Activated T-cell treated with anti-CD3 and anti-CD28 coated beads, Interleukin-2, amount 50 U/mL, for 1 hour (primary cell): ENCODE data around the gene HDLBP.
"Not testable (repeated sequence)": the region's sequence is repeated elsewhere in the genome, so short reads cannot be mapped to it uniquely, and the experiment has no call there.

Experiments
- DNase-seq: peaks from one replicate; pipeline ENCODE4 v3.0.0-alpha.2; 2020

The HDLBP gene

DNA sequence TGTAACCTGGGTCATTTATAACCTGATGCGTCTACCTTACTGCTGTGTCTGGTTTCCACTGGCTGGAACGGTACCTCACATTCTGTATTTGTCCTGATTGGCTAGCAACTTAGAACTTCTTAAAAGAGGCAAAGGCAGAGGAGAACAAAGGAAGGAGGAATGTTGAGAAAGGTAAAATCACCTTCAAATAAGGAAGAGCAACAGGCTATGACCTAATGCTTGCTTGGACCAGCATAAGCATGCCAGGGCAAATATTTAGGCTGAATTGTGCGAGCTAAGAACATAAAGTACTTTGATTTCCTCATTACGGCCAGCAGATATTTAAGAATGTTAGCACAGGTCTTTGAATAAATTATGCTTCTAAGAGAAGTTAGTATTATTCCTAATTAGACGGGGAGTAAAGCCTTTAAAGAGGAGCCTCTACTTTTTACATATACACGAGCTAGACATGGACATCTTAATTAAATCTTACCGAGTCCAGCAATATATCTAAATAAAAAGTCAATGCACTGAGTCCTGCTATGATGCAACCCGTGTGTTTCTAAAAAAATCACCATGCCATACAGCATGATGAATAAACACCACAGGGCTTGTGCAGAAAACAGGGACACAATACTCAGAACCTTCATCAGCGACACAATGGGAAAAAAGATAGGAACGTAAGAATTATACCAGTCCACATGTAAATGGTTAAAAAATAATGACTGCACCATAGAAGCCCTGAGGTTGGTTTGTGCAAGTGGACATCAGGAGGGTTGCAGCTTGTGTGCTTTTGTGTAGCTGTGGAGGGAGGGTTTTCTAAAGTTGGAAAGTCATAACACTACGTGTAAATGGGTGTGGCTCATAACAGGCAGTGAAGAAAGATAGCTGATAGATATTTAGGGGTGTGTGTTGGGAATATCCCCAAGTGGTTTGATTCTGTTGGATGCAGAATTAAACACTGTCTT, 14.5 kb upstream of the HDLBP start:
- no peak for DNase-seq

DNA sequence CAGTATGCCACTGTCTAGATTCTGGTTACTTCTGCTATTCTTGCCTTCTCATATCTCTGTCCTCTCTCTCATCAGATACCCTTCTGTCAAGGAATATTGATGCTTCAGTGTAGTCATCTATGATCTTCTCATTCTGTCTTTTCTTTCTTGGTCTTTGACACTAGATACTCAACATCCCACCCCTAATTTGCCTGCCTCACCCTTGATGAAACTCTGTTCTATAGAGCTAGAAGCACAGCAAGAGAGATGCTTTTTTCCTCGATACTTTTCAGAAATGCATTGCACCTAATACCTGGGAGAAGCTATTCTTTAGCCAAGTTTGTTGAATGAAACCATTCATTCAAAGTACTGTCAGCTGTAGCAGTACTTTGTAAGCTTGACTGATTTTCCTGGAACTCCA, 9.8 kb upstream of the HDLBP start:
- no peak for DNase-seq

DNA sequence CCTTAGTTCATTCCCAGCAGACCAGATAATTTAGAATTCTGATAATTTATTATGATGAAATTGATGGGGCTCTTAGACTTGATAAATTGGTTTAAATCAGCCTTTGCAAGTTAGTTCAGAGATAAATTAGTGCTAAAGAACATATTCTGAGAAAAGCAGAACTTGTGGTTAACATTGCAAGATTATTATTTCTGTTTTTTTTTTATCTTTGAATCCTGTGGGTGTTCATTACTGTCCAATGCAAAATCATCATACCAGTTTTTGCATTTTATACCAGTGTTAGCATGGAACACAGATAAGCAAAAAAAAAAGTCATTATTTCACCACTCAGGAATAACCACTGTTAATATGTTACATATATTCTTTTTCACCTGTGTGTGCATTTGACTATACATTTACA, 9.3 kb upstream of the HDLBP start:
- DNase-seq, result no peak

DNA sequence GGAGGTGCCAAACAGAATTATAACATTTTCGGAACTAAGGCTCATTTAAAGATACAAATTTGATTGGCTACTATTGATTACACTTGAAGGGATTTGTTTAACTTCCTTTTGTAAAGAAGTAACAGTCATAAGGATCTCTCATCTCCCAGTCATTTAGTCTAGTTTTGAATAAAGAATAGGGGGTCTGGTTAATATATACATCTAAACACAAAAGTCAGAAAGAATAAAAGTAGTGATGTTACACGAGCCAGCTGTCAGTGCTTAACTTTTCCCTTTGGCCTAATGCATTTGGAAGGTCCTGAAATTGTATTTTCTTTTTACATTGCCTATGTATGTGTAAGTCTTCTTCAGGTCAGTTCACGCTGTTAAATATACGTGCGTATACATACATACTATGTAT, 8.3 kb upstream of the HDLBP start:
- DNase-seq, result no peak

DNA sequence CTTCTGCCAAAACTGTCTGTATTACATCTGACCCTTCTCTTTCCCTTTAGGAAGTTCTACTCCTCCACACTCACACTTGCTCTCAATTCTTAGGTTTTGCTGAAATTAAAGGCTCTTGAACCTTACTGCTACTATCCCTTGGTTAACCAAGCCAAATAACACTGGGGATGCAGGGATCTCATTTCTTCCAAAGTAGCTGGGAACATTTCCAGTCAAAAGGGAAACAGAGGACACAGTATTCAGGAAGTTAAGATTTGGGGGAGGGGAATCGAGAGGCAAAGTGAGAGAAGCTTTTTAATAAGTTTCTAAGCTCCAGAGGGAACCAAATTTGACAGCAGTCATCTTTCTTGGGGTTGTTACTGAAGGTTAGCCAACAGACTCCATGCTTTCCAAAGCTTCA, 6.4 kb upstream of the HDLBP start:
- no peak for DNase-seq

DNA sequence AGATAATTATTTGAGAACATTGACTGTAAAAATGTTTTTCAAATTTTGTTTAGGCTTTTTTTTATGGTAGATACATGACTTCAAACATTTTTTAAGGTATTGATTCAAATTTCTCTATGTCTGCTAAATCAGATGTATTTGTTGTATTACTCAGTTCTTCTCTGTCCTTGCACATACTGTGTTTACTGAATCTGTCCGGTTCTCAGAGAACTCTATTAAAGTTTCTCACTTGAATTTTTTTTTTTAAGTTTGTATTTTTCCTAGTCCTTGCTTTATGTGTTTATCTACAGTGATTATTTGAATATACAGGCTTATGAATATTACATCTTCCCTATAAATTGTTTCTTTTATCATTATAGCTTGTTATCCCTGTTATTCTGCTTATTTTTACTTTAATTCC, 5.6 kb upstream of the HDLBP start:
- no peak for DNase-seq

DNA sequence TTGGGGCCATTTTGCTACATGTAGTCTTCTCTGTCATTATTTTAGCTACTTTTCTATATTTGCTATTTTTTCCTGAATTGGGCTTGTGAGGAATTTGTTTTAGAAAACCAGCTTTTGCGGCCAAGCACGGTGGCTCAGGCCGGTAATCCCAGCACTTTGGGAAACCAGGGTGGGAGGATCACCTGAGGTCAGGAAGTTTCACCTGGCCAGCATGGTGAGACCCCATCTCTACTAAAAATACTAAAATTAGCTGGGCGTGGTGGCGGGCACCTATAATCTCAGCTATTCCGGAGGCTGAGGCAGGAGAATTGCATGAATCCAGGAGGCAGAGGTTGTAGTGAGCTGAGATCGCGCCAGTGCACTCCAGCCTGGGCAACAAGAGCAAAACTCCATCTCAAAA, 4.9 kb upstream of the HDLBP start:
- no peak for DNase-seq

DNA sequence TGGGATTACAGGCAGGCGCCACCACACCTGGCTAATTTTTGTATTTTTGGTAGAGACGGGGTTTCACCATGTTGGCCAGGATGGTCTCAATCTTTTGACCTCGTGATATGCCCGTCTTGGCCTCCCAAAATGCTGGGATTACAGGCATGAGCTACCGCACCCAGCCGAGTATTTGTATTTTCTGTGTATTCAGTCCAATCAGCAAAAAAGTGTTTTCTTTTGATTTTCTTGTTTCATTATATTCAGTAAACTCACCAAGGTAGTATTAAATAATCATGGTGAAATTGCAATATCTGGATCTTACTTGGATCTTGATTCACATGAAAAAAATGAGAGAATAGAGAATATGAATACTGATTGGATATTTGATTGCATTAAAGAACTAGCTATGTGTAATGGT, 3.4 kb upstream of the HDLBP start:
- not testable (repeated sequence) for DNase-seq

DNA sequence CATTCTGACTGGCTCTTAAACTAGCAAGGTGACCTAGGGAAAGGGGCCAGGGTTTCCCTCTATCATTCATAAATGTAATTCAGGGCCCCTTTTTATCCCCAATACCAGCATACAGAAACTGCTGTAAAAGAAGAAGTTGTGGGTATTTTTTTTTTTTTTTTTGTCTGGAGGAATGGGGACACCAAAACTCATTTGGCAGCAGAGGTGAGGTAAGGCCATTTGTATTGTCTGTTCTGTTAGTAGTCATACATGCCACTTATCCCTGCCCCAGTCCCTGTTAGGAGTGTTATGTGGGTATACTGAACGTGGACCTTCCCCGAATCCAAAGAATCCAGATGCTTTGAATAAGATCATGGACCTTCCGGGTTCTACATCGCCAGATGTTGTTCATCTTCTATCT, 1.9 kb upstream of the HDLBP start:
- DNase-seq, result no peak

DNA sequence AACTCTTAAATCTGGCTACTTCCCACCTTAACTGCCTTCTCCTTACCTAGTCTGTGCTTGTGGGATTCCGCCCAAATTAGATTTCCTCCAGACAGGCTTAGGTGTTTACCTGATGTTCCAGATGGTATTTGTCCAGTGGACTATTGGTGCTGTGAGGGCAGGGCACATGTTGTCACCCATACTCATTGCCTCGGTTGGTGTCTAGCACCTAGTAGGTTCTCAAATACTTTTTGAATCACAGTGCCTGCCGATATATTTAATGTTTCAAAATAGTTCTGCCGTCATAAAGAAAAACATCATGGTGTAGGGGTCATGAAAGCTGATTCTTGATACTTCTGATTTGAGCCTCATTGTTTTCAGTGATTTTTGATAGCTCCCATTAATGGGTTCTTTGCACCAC, 1.4 kb upstream of the HDLBP start:
- no peak for DNase-seq

DNA sequence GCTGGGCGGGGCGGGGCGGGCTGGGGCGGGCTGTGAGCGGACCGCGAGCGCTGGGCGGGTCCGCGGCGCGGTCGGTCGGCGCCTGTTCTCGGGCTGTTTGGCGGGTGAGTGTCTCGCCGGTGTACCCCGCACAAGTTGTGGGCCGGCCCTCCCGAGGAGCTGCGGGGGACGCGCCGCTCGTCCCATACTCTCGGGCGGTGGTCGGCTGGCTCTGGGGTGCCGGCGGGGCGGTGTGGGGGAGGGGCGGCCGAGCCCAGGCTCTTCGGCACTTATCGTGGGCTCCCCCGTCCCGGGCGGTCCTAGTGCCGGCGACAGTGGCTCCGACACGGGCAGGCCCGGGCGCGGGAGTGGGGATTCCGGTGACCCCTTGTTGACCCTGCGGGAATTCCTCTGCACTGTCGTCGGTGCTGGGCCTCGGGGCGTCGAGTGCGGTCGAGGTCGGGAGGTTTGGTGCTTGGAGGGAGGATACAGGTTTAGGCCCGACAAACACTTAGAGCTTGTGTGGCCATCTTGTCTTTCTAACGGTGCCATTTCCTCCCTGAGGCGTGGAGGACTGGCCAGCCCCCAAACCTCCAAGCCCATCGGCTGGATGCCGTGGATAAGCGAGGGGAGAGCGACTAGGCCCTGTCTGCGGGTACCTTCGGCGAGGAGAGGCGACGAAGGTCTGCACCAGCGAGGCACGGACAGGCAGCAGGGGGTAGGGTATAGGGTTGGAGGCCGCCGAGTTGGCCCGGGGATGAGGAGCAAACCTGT, 583 bp upstream of the HDLBP start, which contains the start of gene SEPTIN2:
Gene SEPTIN2 (plus strand): TSS at position 47 of the 753 bp plus-strand sequence. CDS start 8,308 bp downstream, outside the sequence.
- DNase-seq, result no peak

DNA sequence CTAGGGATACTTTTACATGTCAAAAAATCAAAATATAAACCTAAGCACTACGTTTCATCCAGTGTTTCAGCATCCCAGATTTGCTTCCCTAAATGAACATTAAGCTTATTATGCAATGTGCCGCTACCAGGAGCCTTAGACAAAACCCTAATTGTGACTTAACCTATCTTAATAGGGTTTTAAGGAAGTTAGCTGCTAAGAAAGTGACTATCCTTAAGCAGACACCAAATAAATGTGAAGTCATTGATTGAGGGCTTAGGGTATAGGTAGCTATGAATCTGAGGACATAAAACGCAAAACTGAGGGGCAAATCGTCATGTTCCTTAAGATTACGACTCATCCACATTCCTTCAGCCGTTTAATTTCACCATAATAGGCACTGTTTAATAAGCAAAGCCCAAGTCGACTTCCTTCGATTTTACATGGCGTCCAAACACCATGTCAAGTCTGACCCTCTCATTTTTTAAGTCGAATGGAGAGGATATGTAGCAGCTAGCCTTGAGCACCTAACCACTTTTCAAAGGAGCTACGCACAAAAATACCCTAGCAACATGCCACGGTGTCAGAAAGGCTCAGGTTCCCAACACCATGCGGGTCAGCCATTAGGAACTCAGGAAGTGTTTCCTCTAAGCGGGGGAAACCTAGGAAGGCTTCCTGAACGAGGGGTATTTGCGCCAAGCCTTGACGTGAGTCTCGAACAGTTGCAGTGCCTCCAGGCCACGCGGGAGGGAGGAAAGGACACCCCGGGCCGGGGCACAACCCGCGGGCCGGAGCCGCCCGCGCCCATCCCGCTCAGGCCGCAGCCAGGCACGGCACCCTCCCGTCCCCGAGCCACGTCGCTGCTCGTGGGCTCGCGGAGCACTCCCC, 1.0 kb downstream of the HDLBP start:
- no peak for DNase-seq

DNA sequence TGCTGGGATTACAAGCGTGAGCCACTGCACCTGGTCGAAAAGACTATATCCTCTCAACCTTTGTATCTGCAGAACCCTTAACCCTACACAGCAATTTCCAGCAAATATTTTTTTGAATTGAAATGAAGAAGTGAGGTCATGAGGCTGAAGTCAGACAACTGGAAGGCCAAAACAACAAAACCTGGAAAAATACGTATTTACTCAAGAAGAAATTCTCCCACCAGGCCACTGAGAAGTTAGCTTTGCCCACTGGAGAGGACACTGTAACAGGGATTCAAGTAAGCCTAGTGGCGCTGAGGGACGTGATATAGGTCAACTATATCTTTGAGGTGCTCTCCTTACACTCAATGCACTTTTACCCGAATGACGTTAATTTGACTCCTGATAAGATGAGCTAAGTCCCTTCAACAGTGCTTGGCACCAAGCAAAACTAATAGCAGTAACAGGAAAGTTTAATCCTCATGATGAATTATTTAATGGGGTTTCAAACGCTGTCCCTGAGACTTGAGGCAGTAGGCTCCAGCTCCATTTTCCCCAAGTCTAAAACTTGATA, 1.9 kb downstream of the HDLBP start:
- DNase-seq, result no peak

DNA sequence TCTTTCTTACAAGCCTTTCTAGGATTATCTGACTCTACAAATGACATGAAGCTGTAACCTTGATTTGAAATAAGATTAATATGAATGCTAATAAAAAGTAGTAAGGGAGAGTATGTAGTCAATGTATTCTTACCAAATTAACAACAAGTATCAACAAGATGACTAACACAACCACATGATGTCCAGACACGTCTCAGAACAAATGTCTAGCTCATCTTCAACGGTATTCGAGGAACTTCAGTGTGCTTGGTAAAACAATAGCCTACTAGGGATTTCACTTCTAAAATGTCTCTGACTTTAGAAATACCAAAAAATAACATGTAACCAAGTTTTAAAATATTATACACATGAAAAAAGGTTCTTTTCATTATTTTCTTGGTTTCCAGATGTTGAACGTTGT, 3.4 kb downstream of the HDLBP start:
- DNase-seq, result no peak

DNA sequence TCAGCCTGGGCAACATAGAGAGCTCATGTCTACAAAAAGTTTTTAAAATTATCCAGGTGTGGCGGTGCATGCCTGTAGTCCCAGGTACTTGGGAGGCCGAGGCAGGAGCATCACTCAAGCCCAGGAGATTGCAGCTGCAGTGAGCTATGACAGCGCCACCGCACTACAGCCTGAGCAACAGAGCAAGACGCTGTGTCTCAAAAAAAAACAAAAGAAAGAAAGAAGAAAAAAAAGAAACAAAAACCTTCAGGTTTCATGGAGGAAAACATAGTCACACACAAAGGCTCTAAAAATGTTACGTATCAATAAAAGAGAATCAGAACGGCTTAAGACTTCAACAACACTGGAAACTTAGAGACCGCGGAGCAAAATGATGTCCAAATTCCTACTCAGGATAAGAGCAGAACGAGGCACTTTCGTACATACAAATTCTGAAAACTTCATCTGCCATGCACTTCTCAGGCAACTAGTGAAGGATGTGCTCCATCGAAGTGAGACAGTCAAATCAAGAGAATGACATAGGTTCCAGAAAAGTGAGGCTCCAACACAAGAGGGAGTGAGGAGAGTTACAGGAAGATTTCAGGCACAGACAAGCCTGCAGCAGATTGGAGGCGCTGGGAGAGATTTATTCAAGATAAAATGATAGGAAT, 4.4 kb downstream of the HDLBP start:
- no peak for DNase-seq

DNA sequence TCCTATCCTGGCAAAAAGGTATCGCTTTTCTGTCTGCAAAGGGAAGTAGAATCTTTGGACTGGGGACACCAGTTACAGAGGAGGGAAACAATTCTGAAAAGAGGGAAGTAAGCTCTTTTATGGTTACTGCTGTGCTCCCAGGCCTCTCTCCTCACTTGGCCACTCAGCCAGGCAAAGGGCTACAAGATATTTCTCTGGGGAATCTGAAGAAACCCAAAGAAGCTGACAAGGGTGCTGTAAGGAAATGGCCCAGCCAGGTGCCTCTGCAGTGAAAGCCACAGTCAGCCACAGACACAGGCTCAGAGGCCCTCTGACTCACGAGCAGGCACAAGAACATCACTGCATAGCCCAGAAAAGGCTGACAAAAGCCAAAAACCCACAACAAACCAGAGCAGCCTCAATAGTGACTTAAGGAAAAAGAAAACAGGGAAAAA, 5.8 kb downstream of the HDLBP start:
- DNase-seq, result peak; percentile 67

DNA sequence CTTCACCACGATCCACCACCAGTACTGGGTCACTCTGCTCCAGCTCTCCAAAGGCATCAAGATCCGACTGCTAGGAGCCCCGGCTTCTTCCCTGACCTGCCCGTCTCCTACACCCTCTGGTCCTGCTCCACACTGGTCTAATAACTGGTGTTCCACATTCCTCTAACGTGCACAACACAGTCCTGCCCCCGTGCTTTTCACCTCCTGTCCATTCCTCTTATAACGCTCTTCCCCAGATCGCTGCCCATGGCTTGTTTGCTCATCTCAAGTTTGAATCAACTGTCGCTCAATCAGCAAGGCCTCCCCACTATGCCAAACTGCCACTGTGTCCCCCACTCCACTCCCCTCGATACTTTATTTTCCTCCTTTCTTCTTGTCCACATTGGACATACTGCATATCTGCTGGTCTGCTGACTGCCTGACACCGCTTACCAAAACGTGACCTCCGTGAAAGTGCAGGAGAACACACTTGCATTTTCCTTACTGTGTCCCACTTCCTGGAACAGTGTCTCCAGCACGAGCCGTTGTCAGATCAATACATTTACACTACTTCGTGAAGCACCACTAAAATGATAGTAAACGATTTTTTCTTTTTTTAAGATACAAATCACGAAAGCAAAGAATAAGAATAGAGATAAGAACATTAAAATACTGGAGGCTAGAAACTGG, 6.5 kb downstream of the HDLBP start:
- DNase-seq, result no peak

DNA sequence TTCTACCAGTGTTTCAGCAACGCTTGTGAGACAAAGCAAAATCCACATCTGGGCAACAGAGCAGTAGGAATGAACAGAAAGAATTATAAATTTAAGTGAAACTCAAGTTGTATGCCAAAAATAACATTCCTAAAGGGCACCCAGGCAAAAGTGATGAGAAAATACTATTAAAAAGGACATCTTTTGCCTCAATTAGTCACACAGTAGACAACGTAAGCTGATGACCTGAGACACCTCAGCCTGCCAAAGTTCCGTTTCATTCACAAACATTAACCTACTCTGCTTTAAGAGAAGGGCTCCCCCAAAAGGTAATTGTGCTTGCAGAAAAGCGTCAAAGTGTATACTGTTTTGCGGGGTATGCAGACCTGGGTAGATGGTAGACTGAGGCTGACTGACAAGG, 7.2 kb downstream of the HDLBP start:
- DNase-seq, result no peak

DNA sequence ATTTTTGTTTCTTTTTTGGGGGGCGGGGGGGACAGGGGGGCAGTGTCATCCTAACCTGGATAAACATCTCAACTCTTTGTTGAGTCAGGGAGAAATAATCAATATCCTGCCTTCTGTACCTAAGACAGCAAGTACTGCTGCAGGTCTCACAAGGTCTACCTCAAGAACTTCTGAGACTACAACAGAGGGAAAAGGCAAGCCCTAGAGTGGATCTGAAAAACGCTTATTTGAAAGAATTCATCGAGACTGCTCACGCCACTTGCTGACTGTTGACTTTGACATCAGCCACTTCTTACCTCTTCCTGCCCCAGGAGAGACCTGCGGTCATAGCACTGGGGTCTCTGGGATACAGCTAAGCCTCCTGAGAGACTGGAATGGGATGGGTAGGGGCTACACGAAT, 8.4 kb downstream of the HDLBP start:
- no peak for DNase-seq

DNA sequence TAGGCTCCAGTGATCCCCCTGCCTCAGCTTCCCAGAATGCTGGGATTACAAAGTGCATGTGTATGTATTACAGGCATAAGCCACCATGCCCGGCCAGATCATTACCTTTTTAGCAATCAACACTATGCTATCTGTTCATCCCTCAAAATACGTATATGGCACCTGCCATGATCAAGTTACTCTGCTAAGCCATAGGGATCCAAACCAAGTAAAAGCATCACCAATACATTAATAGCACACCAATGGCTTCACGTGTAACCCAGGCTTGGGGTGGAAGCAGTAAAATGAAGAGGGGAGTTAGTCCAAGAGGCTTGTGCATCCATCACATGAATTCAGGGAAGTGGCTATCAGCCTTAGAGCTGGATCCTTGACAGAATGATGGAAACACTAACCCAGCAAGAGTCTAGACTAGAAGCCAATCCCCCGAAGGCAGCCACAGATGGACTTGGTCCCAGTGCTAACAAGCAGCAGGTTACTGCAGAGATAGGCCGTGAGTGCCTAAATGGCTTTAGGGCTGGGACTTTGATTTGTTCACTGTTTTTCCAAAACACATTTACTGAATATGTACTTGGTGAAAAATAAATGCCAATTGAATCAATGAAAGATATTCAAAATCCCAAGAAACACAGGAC, 11.3 kb downstream of the HDLBP start:
- DNase-seq, result no peak
